WTC11 (cell line): ENCODE measurements around the gene CDK5RAP2. TPM values are rescaled to one million over a fixed set of nuclear protein-coding genes. Genes with fewer than 3 reads are reported as not detected.

ENCODE experiments used
- ATAC-seq: fragments of 200-7000 bp; cut with Tn5 transposase; 2 replicates; pipeline ENCODE4 v1.10.0; 2021; ENCODE audit warnings: mild to moderate bottlenecking, moderate library complexity
- CTCF ChIA-PET: fragments of 300-600 bp; sonication (Branson Sonifier 250); formaldehyde crosslinking; loops from one replicate; lab custom pipeline; 2021; ENCODE audit warnings: antibody characterized with exemption; lab: Charles Lee
- POLR2A ChIA-PET: fragments of 350-600 bp; sonication (Branson Sonifier 250); formaldehyde crosslinking; loops from one replicate; lab custom pipeline; 2021; ENCODE audit warnings: antibody characterized with exemption; lab: Charles Lee
- DNase-seq: peaks from one replicate; pipeline ENCODE4 v3.0.0; 2021; ENCODE audit warnings: low spot score
- H3K27ac Mint-ChIP-seq: 2 replicates; pipeline ENCODE4 v1.8.0; 2021; ENCODE audit warnings: mixed read lengths
- H3K27me3 Mint-ChIP-seq: 2 replicates; pipeline ENCODE4 v1.8.0; 2021; ENCODE audit warnings: low read depth, mild to moderate bottlenecking, moderate library complexity, mixed read lengths
- H3K36me3 Mint-ChIP-seq: 2 replicates; pipeline ENCODE4 v1.8.0; 2021; ENCODE audit warnings: mixed read lengths
- H3K4me1 Mint-ChIP-seq: 2 replicates; pipeline ENCODE4 v1.8.0; 2022; ENCODE audit warnings: mixed read lengths
- H3K4me3 Mint-ChIP-seq: 2 replicates; pipeline ENCODE4 v1.8.0; 2021; ENCODE audit warnings: mild to moderate bottlenecking, moderate library complexity, mixed read lengths
- H3K9me3 Mint-ChIP-seq: 2 replicates; pipeline ENCODE4 v1.8.0; 2021; ENCODE audit warnings: mixed read lengths
- ARID4B ChIP-seq: sonication (generic); formaldehyde crosslinking; IDR thresholded peaks from 2 replicates; pipeline ENCODE4 v1.8.0; 2023; ENCODE audit warnings: missing genetic modification reagents, mild to moderate bottlenecking, borderline replicate concordance
- ATF6 ChIP-seq: sonication (generic); formaldehyde crosslinking; IDR thresholded peaks from 2 replicates; pipeline ENCODE4 v1.8.1; 2023; ENCODE audit warnings: mild to moderate bottlenecking, missing genetic modification reagents
- E2F1 ChIP-seq: sonication (generic); formaldehyde crosslinking; IDR thresholded peaks from 2 replicates; pipeline ENCODE4 v1.8.0; 2022; ENCODE audit warnings: mild to moderate bottlenecking, missing genetic modification reagents
- ESRRA ChIP-seq: sonication (generic); formaldehyde crosslinking; IDR thresholded peaks from 2 replicates; pipeline ENCODE4 v1.8.1; 2022; ENCODE audit warnings: mild to moderate bottlenecking, missing genetic modification reagents, borderline replicate concordance
- HMGA2 ChIP-seq: fragments of 250-450 bp; sonication (Bioruptor Pico); IDR thresholded peaks from 2 replicates; pipeline ENCODE4 v1.4.0; 2021; ENCODE audit warnings: mild to moderate bottlenecking, moderate library complexity
- NFATC4 ChIP-seq: fragments of 250-450 bp; sonication (Bioruptor Pico); IDR thresholded peaks from 2 replicates; pipeline ENCODE4 v1.9.0; 2021; ENCODE audit warnings: mild to moderate bottlenecking
- NFE2L1 ChIP-seq: sonication (generic); formaldehyde crosslinking; IDR thresholded peaks from 2 replicates; pipeline ENCODE4 v1.8.1; 2023; ENCODE audit warnings: missing genetic modification reagents
- NR1H2 ChIP-seq: sonication (generic); formaldehyde crosslinking; IDR thresholded peaks from 2 replicates; pipeline ENCODE4 v1.9.0; 2021; ENCODE audit warnings: mild to moderate bottlenecking, moderate library complexity, missing genetic modification reagents
- PRRX2 ChIP-seq: fragments of 250-450 bp; sonication (Bioruptor Pico); IDR thresholded peaks from 2 replicates; pipeline ENCODE4 v1.8.0; 2021; ENCODE audit warnings: mild to moderate bottlenecking
- RELA ChIP-seq: sonication (generic); formaldehyde crosslinking; IDR thresholded peaks from 2 replicates; pipeline ENCODE4 v1.8.1; 2022; ENCODE audit warnings: missing genetic modification reagents, mild to moderate bottlenecking, borderline replicate concordance
- SMAD4 ChIP-seq: sonication (generic); formaldehyde crosslinking; IDR thresholded peaks from 2 replicates; pipeline ENCODE4 v1.8.0; 2022; ENCODE audit warnings: mild to moderate bottlenecking, missing genetic modification reagents
- SOX15 ChIP-seq: fragments of 250-450 bp; sonication (Bioruptor Pico); IDR thresholded peaks from 2 replicates; pipeline ENCODE4 v1.9.0; 2021; ENCODE audit warnings: mild to moderate bottlenecking
- TEAD1 ChIP-seq: sonication (generic); formaldehyde crosslinking; IDR thresholded peaks from 2 replicates; pipeline ENCODE4 v1.8.0; 2022; ENCODE audit warnings: mild to moderate bottlenecking, missing genetic modification reagents
- USF2 ChIP-seq: sonication (generic); formaldehyde crosslinking; IDR thresholded peaks from 2 replicates; pipeline ENCODE4 v1.8.1; 2023; ENCODE audit warnings: mild to moderate bottlenecking, missing genetic modification reagents, moderate library complexity
- ZNF281 ChIP-seq: sonication (generic); formaldehyde crosslinking; IDR thresholded peaks from 2 replicates; pipeline ENCODE4 v1.8.0; 2023; ENCODE audit warnings: mild to moderate bottlenecking, missing genetic modification reagents
- ZNF423 ChIP-seq: fragments of 250-450 bp; sonication (Bioruptor Pico); IDR thresholded peaks from 2 replicates; pipeline ENCODE4 v2.1.2; 2022; ENCODE audit warnings: mild to moderate bottlenecking, moderate library complexity
- total RNA-seq: library from RNA; stranded (reverse); gene quantifications from 3 replicates; pipeline ENCODE4 v1.2.3, GENCODE V29; 2021
- TF ChIP-seq, protein P1 (sequence below): sonication (generic); formaldehyde crosslinking; IDR thresholded peaks from 2 replicates; pipeline ENCODE4 v1.8.1; 2022; ENCODE audit warnings: mild to moderate bottlenecking, missing genetic modification reagents, moderate library complexity, borderline replicate concordance
- TF ChIP-seq, protein P2 (sequence below): sonication (generic); formaldehyde crosslinking; IDR thresholded peaks from 2 replicates; pipeline ENCODE4 v1.8.0; 2023; ENCODE audit warnings: missing genetic modification reagents
- TF ChIP-seq, protein P3 (sequence below): fragments of 250-450 bp; sonication (Bioruptor Pico); IDR thresholded peaks from 2 replicates; pipeline ENCODE4 v2.1.2; 2022; ENCODE audit warnings: mild to moderate bottlenecking, moderate library complexity
- TF ChIP-seq, protein P4 (sequence below): fragments of 250-450 bp; sonication (Bioruptor Pico); IDR thresholded peaks from 2 replicates; pipeline ENCODE4 v1.8.0; 2021; ENCODE audit warnings: mild to moderate bottlenecking

CDK5RAP2 gene
- total RNA-seq, 1 experiment from 2014 or later, result 48.3 TPM

- H3K27ac Mint-ChIP-seq, result no peak overlapping the region; the same call in 1 of the 2 replicates
- ChIA-PET CTCF (interaction anchor here (0.7 to 1.4 kb wide), 2 partner anchors 14 to 544 kb away, joined by 3 to 4 read pairs; no protein-coding TSS in a partner anchor), POLR2A (no interaction called here)
- no peaks in the 10 kb centered on the region for H3K9me3 Mint-ChIP-seq
- no peak overlapping the region for H3K4me3 Mint-ChIP-seq
- DNase-seq (no peak), ATAC-seq (peak; percentile 77)
- TF ChIP-seq TEAD1 (CRISPR knock-in tag) (no peak), ZNF281 (CRISPR knock-in tag) (no peak), USF2 (CRISPR knock-in tag) (no peak), ESRRA (CRISPR knock-in tag) (no peak), NFE2L1 (CRISPR knock-in tag) (no peak), SMAD4 (CRISPR knock-in tag) (no peak), NFATC4 (no peak), NR1H2 (CRISPR knock-in tag) (no peak), SOX15 (CRISPR knock-in tag) (no peak)
- TF ChIP-seq, protein P1, sequence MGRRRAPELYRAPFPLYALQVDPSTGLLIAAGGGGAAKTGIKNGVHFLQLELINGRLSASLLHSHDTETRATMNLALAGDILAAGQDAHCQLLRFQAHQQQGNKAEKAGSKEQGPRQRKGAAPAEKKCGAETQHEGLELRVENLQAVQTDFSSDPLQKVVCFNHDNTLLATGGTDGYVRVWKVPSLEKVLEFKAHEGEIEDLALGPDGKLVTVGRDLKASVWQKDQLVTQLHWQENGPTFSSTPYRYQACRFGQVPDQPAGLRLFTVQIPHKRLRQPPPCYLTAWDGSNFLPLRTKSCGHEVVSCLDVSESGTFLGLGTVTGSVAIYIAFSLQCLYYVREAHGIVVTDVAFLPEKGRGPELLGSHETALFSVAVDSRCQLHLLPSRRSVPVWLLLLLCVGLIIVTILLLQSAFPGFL (CRISPR knock-in tag), result no peak
- TF ChIP-seq, protein P2, sequence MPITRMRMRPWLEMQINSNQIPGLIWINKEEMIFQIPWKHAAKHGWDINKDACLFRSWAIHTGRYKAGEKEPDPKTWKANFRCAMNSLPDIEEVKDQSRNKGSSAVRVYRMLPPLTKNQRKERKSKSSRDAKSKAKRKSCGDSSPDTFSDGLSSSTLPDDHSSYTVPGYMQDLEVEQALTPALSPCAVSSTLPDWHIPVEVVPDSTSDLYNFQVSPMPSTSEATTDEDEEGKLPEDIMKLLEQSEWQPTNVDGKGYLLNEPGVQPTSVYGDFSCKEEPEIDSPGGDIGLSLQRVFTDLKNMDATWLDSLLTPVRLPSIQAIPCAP (CRISPR knock-in tag), result no peak
- H3K4me1 Mint-ChIP-seq, result peaks cover 5% of the 10 kb centered on the region; the same call in 1 of the 2 replicates
- peaks cover 2% of the 10 kb centered on the region; the same call in 1 of the 2 replicates for H3K27me3 Mint-ChIP-seq
- no peaks in the 10 kb centered on the region for H3K36me3 Mint-ChIP-seq
Observed at GRCh38 chr9:120625222-120625621, 45.3 kb upstream of the CDK5RAP2 start.

- no peak overlapping the region for H3K4me3 Mint-ChIP-seq
- ChIA-PET POLR2A (no interaction called here), CTCF (no interaction called here)
- no peaks in the 10 kb centered on the region for H3K27me3 Mint-ChIP-seq
- H3K27ac Mint-ChIP-seq, result no peak overlapping the region
- DNase-seq (no peak), ATAC-seq (no peak)
- H3K36me3 Mint-ChIP-seq, result no peaks in the 10 kb centered on the region
- peaks cover 10% of the 10 kb centered on the region for H3K4me1 Mint-ChIP-seq
- no peaks in the 10 kb centered on the region for H3K9me3 Mint-ChIP-seq
- TF ChIP-seq ARID4B (CRISPR knock-in tag), result no peak
- TF ChIP-seq, protein P3, sequence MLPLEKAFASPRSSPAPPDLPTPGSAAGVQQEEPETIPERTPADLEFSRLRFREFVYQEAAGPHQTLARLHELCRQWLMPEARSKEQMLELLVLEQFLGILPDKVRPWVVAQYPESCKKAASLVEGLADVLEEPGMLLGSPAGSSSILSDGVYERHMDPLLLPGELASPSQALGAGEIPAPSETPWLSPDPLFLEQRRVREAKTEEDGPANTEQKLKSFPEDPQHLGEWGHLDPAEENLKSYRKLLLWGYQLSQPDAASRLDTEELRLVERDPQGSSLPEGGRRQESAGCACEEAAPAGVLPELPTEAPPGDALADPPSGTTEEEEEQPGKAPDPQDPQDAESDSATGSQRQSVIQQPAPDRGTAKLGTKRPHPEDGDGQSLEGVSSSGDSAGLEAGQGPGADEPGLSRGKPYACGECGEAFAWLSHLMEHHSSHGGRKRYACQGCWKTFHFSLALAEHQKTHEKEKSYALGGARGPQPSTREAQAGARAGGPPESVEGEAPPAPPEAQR (CRISPR knock-in tag), result no peak
- TF ChIP-seq HMGA2 (CRISPR knock-in tag), result no peak
- no peak for TF ChIP-seq RELA (CRISPR knock-in tag)
- no peak for TF ChIP-seq PRRX2 (CRISPR knock-in tag)
- TF ChIP-seq ATF6 (CRISPR knock-in tag), result no peak
- no peak for TF ChIP-seq E2F1
- TF ChIP-seq, protein P4, sequence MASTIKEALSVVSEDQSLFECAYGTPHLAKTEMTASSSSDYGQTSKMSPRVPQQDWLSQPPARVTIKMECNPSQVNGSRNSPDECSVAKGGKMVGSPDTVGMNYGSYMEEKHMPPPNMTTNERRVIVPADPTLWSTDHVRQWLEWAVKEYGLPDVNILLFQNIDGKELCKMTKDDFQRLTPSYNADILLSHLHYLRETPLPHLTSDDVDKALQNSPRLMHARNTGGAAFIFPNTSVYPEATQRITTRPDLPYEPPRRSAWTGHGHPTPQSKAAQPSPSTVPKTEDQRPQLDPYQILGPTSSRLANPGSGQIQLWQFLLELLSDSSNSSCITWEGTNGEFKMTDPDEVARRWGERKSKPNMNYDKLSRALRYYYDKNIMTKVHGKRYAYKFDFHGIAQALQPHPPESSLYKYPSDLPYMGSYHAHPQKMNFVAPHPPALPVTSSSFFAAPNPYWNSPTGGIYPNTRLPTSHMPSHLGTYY (CRISPR knock-in tag), result no peak
- TF ChIP-seq ZNF423 (CRISPR knock-in tag), result no peak
Observed at GRCh38 chr9:120622790-120623189, 42.8 kb upstream of the CDK5RAP2 start.
